Effector memory CD8-positive, alpha-beta T cell (primary cell): ENCODE data around the gene ARAP2.

Experiments used
- ATAC-seq: fragments of 150-1000 bp; cut with Tn5 transposase; replicated peaks from 2 replicates; pipeline ENCODE4 v1.10.0; 2021; ENCODE audit warnings: mild to moderate bottlenecking, moderate library complexity
- DNase-seq, 3 experiments: peaks; one replicate each; pipeline ENCODE4 v3.0.0; 2021
- H3K27ac Mint-ChIP-seq, 2 donors: one replicate each; pipeline ENCODE4 v1.8.0; 2022; ENCODE audit warnings: mild to moderate bottlenecking in 2 of 2, mixed read lengths in 2 of 2, moderate library complexity in 2 of 2
- H3K27me3 Mint-ChIP-seq, 2 donors: one replicate each; pipeline ENCODE4 v1.8.0; 2022; ENCODE audit warnings: mixed read lengths in 2 of 2
- H3K36me3 Mint-ChIP-seq: one replicate; pipeline ENCODE4 v1.8.0; 2022; ENCODE audit warnings: mild to moderate bottlenecking, moderate library complexity, mixed read lengths; ENCODE audit not compliant: insufficient read depth
- H3K4me1 Mint-ChIP-seq, 2 donors: one replicate each; pipeline ENCODE4 v1.8.0; 2022; ENCODE audit warnings: low read depth in 2 of 2, mixed read lengths in 2 of 2
- H3K4me3 Mint-ChIP-seq, 2 donors: one replicate each; pipeline ENCODE4 v1.8.0; 2022; ENCODE audit warnings: mild to moderate bottlenecking in 2 of 2, mixed read lengths in 2 of 2, moderate library complexity in 2 of 2
- H3K9me3 Mint-ChIP-seq, 2 donors: one replicate each; pipeline ENCODE4 v1.8.0; 2022; ENCODE audit warnings: mixed read lengths in 2 of 2
- total RNA-seq, 9 experiments: gene quantifications; one replicate each; lab custom pipeline; 2026; lab: John Stamatoyannopoulos, UW

ARAP2 gene, protein sequence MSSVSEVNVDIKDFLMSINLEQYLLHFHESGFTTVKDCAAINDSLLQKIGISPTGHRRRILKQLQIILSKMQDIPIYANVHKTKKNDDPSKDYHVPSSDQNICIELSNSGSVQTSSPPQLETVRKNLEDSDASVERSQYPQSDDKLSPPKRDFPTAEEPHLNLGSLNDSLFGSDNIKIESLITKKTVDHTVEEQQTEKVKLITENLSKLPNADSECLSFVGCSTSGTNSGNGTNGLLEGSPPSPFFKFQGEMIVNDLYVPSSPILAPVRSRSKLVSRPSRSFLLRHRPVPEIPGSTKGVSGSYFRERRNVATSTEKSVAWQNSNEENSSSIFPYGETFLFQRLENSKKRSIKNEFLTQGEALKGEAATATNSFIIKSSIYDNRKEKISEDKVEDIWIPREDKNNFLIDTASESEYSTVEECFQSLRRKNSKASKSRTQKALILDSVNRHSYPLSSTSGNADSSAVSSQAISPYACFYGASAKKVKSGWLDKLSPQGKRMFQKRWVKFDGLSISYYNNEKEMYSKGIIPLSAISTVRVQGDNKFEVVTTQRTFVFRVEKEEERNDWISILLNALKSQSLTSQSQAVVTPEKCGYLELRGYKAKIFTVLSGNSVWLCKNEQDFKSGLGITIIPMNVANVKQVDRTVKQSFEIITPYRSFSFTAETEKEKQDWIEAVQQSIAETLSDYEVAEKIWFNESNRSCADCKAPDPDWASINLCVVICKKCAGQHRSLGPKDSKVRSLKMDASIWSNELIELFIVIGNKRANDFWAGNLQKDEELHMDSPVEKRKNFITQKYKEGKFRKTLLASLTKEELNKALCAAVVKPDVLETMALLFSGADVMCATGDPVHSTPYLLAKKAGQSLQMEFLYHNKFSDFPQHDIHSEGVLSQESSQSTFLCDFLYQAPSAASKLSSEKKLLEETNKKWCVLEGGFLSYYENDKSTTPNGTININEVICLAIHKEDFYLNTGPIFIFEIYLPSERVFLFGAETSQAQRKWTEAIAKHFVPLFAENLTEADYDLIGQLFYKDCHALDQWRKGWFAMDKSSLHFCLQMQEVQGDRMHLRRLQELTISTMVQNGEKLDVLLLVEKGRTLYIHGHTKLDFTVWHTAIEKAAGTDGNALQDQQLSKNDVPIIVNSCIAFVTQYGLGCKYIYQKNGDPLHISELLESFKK (N-terminal part only)
- total RNA-seq = 214 to 583 (median 419) reads per million in 9 experiments

DNA sequence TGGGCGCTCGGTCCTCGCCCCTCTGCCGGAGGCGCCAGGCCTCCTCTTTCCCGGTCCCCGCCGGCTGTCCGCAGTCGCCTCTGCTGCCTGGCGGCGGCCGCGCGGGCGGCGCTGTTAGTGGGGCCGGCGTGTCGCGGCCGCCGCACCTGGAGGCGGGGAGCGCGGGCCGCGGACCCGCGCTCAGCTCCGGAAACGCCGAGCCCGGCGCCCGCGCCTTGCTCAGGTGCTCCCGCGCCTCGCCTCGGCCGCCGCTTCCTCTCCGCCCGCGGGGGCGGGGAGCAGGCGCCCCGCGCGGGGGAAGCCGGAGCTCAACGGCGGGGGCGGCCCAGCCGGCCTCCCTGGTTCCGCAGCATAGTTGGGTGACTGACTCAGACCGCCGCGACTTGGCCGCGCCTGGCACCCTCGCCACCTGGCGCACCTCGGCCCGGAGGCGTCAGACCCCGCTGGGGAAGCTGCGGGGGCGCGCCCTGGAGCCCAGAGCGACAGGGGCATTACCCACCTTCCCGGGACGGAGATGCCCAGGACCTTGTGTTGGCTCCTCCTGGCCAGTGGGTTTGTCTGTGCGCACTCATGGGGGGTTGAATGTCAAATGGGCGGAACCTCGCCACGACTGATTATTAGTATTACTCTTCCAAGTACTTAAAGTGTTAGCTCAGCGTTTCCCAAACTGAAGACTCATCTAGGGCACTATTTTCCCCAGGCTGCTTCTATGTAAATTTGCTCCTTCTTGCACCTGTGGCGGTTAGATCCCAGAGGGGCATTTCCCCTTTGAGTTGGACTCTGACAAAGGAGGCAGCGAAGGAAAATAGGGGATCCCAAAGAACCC is at the start of gene ARAP2:
Gene ARAP2 (minus strand): TSS at position 258 of the 826 bp plus-strand sequence. CDS start 15,028 bp downstream, outside the sequence.
- H3K36me3 Mint-ChIP-seq = peaks cover 34% of the 10 kb centered on the region
- H3K4me3 Mint-ChIP-seq = peak within 1 kb of the TSS; percentile 96
- H3K27me3 Mint-ChIP-seq = no peaks in the 10 kb centered on the region
- peak; percentile 73 to 81 (median 81) for DNase-seq
- peak within 1 kb of the TSS; percentile 96 for H3K27ac Mint-ChIP-seq
- H3K9me3 Mint-ChIP-seq = no peaks in the 10 kb centered on the region
- H3K4me1 Mint-ChIP-seq = peaks cover 19 to 41% of the 10 kb centered on the region in 2 donors
- ATAC-seq = peak; percentile 81

DNA sequence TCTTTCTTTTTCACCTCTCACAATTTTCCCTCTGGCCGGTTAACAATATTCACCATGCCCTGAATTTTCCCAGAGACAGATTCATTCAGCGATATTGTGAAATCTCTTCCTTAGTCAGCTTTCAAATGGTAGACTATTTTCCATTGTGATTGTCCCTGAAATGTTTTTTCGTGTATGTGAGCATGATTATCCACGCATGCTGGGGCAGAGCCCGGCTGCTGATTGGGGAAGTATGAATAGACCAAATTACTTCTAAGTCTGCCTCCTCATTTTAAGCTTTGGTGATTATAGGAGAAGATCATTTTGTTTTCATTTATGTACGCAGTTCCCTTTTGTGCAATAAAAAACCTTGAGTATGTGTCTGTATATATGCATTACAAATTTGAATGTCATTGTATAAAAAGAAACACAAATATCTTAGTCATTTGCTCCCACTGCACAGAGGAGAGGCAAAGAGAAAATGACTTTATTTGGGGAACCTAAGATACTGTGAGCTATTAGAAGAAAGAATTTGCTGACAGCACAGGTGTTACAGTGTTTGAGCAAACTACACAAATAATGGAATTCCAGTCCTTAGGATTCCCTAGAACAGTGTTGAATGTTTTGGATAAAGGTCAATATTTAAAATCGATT is 48.4 kb upstream of the ARAP2 start:
- H3K4me1 Mint-ChIP-seq = peaks cover 16 to 59% of the 10 kb centered on the region in 2 donors
- no peak for ATAC-seq
- H3K9me3 Mint-ChIP-seq = no peaks in the 10 kb centered on the region
- no peak for DNase-seq
- H3K27me3 Mint-ChIP-seq = no peaks in the 10 kb centered on the region
- peaks cover 9% of the 10 kb centered on the region for H3K36me3 Mint-ChIP-seq
- peak overlapping the region in 1 of 2 donors; percentile 68 for H3K4me3 Mint-ChIP-seq
- peak overlapping the region in 1 of 2 donors; percentile 98 for H3K27ac Mint-ChIP-seq

DNA sequence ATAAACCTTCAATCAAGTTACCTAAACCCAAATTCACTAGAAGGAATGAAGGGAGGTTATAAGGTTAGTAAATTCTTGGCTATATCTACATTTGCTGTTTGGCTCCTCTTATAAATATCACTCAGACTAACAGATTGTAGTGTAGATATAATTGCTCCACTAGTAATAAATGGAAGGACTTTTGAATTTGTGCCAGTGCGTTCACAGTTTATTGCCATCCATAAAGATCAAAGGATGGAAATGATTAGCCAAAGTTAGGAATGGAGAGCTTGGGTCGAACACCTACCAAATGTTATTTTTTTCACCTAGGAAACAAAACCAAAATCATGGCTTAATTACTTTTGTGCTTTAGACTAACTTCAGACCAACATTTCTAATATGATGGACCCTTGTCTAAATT is 46.3 kb upstream of the ARAP2 start:
- DNase-seq (no peak), ATAC-seq (no peak)
- peak overlapping the region; percentile 49 to 98 for H3K27ac Mint-ChIP-seq
- H3K36me3 Mint-ChIP-seq = peaks cover 8% of the 10 kb centered on the region
- no peaks in the 10 kb centered on the region for H3K27me3 Mint-ChIP-seq
- H3K9me3 Mint-ChIP-seq = peaks cover 0 to 5% of the 10 kb centered on the region in 2 donors
- peaks cover 29 to 56% of the 10 kb centered on the region in 2 donors for H3K4me1 Mint-ChIP-seq
- peak overlapping the region in 1 of 2 donors; percentile 68 for H3K4me3 Mint-ChIP-seq

DNA sequence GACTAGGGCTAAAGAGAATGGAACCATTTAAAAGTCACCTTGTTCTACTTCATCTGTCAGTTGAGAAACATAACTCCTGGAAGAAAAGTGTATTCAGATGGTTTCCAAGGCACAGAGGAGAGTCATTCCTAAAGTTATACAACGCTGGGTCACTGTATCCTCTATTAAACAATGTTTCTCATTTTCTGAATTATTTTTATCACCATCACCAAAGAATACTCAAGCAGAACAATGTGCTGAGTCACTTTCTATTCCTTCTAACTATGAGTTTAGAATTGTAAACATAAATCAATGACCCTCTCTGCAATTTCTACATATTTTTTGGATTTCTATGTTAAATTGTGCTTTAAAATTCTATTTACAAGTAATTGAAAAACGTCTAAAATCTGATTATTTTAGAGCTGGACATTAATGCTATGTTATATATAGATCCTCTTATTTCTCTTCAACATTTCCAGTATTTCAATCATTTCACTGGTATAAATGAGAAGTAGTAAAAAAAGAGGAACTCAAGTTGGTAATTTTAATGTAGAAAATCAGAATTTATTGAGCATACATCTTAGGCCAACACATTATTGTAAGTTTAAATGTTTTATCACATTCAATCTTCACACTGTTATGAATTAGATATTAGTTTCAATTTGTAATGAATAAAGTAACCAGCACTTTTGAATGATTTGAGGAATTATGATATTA is 44.6 kb upstream of the ARAP2 start:
- peaks cover 41 to 70% of the 10 kb centered on the region in 2 donors for H3K4me1 Mint-ChIP-seq
- no peak for DNase-seq
- ATAC-seq = no peak
- peaks cover 0 to 5% of the 10 kb centered on the region in 2 donors for H3K9me3 Mint-ChIP-seq
- H3K27me3 Mint-ChIP-seq = no peaks in the 10 kb centered on the region
- H3K36me3 Mint-ChIP-seq = peaks cover 18% of the 10 kb centered on the region
- H3K4me3 Mint-ChIP-seq = peak overlapping the region in 1 of 2 donors; percentile 91
- peak overlapping the region; percentile 44 to 98 for H3K27ac Mint-ChIP-seq

DNA sequence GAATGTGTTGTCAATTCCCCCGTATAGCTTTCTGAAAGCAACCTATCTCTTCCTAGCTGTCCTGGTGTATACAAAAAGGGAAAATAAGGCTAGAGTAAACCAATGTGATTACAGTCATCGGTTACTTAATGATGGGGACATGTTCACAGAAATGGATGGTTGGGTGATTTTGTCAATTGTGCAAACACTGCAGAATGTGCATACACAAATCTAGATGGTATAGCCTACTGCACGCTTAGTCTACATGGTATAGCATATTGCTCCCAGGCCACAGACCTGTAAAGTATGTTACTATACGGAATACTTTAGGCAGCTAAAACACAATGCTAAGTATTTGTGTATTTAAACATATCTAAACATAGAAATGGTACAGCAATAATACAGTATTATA is 42.2 kb upstream of the ARAP2 start:
- no peaks in the 10 kb centered on the region for H3K27me3 Mint-ChIP-seq
- H3K4me3 Mint-ChIP-seq = peak overlapping the region; percentile 33 to 91
- H3K9me3 Mint-ChIP-seq = peaks cover 0 to 14% of the 10 kb centered on the region in 2 donors
- peaks cover 54 to 82% of the 10 kb centered on the region in 2 donors for H3K4me1 Mint-ChIP-seq
- ATAC-seq (peak; percentile 18), DNase-seq (no peak)
- peak overlapping the region in 1 of 2 donors; percentile 98 for H3K27ac Mint-ChIP-seq
- peaks cover 29% of the 10 kb centered on the region for H3K36me3 Mint-ChIP-seq

DNA sequence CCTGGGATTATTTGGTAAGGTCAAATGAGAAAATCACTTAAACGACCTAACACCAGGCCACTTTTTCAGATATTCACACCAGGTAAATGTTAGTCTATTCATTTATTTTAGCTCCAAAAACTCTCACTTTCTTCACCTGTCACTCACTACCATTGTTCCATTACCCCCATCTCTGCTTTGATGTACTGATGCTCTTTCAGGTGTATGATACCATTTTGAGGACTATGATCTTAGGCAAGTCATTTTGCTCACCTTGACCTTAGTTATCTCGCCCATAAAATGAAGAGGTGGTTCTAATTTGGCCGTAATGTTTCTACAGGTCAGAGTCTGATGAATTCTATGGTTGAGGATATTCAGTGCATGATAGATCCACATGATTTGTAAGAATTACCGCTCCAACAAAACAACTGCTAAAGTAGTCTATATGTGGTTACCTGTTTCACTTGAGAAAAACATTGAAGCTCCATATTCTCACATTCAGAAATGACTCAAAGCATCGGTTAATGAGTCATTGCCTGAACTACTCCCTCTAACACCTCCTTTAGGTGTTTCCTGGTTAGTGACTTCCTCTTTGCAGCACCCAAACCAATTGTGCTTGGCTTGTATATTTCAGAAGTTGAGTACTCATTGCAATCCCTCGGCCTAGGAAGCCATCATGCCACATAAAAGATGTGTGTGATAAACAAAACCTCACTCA is 41.6 kb upstream of the ARAP2 start:
- Mint-ChIP-seq H3K27me3 (no peaks in the 10 kb centered on the region), H3K27ac (peak overlapping the region; percentile 95 to 98), H3K36me3 (peaks cover 34% of the 10 kb centered on the region), H3K9me3 (peaks cover 0 to 14% of the 10 kb centered on the region in 2 donors), H3K4me3 (peak overlapping the region; percentile 88 to 91), H3K4me1 (peaks cover 56 to 81% of the 10 kb centered on the region in 2 donors)
- ATAC-seq = peak; percentile 90
- DNase-seq = peak; percentile 50 to 65 (median 61)

DNA sequence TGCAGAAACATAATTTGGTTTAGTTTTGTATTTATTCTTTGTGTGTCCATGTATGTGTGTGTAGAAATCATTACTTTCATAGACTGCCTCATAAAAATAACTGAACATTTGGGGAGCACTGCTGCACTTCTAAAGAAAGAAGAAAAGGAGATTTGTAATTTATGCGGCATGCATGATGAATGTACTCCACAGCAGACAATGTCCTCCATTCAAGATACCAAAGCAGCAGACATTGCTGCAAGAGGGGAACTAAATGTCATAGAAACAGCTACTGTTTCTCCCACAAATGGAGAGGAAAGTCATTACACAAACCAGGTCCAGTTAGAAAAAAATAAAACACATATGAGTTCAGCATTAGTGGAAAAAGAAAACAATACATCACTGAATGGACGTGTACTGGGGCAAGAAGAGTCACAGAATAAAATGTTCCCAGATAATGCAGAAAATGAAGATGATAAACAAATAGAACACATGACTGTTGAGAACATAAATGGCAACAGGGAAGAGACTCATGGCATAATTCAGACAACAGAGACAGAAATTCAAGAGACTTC is 39.7 kb upstream of the ARAP2 start:
- H3K4me3 Mint-ChIP-seq = peak overlapping the region; percentile 88 to 91
- peak overlapping the region; percentile 95 to 98 for H3K27ac Mint-ChIP-seq
- H3K4me1 Mint-ChIP-seq = peaks cover 63 to 87% of the 10 kb centered on the region in 2 donors
- no peak for ATAC-seq
- H3K9me3 Mint-ChIP-seq = peaks cover 0 to 14% of the 10 kb centered on the region in 2 donors
- no peaks in the 10 kb centered on the region for H3K27me3 Mint-ChIP-seq
- no peak for DNase-seq
- H3K36me3 Mint-ChIP-seq = peaks cover 34% of the 10 kb centered on the region

DNA sequence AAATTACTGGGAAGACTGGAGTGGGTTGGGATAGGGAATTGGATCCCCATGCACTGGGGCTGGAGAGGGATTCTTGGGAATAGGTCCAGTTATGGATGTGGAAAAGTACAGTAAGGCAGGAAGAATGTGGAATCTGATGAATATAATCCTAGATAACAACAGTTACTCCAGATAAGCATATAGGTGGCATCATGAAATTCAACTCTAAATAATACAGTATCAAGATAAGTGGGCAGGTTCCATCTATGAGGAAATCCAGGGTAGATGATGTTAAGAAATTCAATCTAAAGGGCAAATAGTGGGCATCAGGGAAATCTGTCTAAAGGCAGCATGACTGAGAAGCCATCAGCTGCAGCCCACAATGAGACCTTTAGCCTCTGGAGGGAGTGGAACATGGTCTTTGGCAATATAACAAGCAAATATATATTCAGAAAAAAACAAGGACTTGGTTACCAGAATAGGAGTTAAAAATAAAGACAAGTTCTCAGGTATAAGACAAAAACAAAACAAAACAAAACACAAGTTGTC is 38.3 kb upstream of the ARAP2 start:
- no peaks in the 10 kb centered on the region for H3K27me3 Mint-ChIP-seq
- H3K4me1 Mint-ChIP-seq = peaks cover 57 to 84% of the 10 kb centered on the region in 2 donors
- peaks cover 0 to 14% of the 10 kb centered on the region in 2 donors for H3K9me3 Mint-ChIP-seq
- no peak for DNase-seq
- H3K36me3 Mint-ChIP-seq = peaks cover 30% of the 10 kb centered on the region
- ATAC-seq = no peak
- peak overlapping the region; percentile 95 to 98 for H3K27ac Mint-ChIP-seq
- H3K4me3 Mint-ChIP-seq = peak overlapping the region; percentile 88 to 91

DNA sequence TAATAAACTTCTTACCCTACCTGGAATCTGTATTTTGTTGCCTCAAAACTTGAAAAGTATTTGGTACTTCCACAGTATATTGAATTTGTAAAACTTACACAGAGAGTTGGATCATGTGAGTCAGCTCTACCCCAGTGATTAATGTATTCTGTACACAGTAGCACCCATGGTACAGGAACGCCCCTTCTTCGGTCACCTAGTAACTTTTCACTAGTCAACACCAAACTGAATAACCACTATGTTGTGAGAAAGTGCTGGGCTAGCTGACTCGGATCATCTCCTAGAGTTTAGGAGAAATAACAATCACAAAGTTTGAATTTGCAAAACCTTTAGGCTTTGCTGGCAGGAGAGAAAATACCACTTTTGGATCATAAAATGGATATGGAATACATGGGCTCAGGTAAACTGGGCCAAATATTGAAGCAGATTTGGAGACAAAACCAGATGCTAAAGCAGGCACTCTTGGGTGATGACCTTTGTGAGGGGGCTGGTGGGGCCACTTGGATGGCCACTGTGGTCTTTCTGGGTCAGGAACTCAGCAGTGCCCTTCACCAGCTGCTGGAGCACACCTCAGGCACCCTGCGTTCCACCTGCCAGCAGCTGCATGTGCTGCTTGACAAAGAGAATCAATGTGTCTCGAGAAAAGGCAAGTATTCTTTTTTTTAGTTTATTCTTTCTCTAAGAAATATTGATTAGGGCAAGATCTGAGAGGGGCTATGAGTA is 37.2 kb upstream of the ARAP2 start, which contains the start of gene DTHD1:
Gene DTHD1 (plus strand): TSS at position 233 of the 723 bp plus-strand sequence. CDS start 143 bp downstream, at position 376.
- Mint-ChIP-seq H3K4me3 (peak within 1 kb of the TSS; percentile 88 to 91), H3K9me3 (peaks cover 0 to 14% of the 10 kb centered on the region in 2 donors), H3K27me3 (no peaks in the 10 kb centered on the region), H3K4me1 (peaks cover 53 to 84% of the 10 kb centered on the region in 2 donors), H3K27ac (peak within 1 kb of the TSS; percentile 95 to 98), H3K36me3 (peaks cover 30% of the 10 kb centered on the region)
- DNase-seq = peak; percentile 39 to 69 (median 44)
- ATAC-seq = peak; percentile 54

DNA sequence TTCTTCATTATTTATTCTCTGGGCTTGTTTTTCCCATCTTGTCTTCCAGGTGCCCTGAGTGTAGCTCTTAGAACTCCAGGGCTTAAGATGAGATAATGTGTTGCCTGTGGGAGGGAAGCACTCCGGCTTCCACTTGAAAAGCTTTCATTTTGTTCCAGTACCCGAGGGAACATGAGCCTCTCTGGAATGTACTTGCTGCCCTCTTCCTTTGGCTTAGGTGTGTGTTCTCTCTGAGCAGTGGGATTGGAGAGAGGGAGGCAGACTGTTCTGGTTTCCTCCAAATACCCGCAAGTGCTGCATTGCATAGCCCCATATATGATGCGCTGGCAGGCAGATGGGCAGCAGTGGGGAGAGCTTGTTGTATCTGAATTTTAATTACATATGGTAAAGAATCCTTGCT is 36.2 kb upstream of the ARAP2 start:
- H3K36me3 Mint-ChIP-seq = peaks cover 26% of the 10 kb centered on the region
- no peak for ATAC-seq
- no peaks in the 10 kb centered on the region for H3K27me3 Mint-ChIP-seq
- peaks cover 0 to 9% of the 10 kb centered on the region in 2 donors for H3K9me3 Mint-ChIP-seq
- peak overlapping the region; percentile 95 to 98 for H3K27ac Mint-ChIP-seq
- no peak for DNase-seq
- H3K4me3 Mint-ChIP-seq = peak overlapping the region; percentile 88 to 91
- H3K4me1 Mint-ChIP-seq = peaks cover 46 to 79% of the 10 kb centered on the region in 2 donors
